PC-9 (cell line): Measurements from ENCODE around the gene CHCHD5.
"Not testable (repeated sequence)": the region's sequence is repeated elsewhere in the genome, so short reads cannot be mapped to it uniquely, and the experiment has no call there.

Experiments used
- CTCF ChIP-seq: fragments of 200-600 bp; sonication (generic); conservative IDR thresholded peaks from 2 replicates; pipeline ENCODE4 v1.6.1; 2017; ENCODE audit warnings: mixed run types, antibody characterized with exemption, mild to moderate bottlenecking, moderate library complexity
- EZH2 ChIP-seq: fragments of 200-600 bp; sonication (generic); IDR thresholded peaks from 2 replicates; pipeline ENCODE4 v1.8.0; 2017; ENCODE audit warnings: antibody characterized with exemption, low read depth

- TF ChIP-seq CTCF, EZH2: not testable (repeated sequence)
Observed at GRCh38 chr2:112536665-112537064, 47.7 kb upstream of the CHCHD5 start.
